ENCODE measurements around the gene NME9. TPM values are rescaled to one million over a fixed set of nuclear protein-coding genes. Genes with fewer than 3 reads are reported as not detected.

Gene NME9
- polyA plus RNA-seq, 12 donors: 0.27 to 2.2 (median 1.0) TPM; not detected in 2

DNA sequence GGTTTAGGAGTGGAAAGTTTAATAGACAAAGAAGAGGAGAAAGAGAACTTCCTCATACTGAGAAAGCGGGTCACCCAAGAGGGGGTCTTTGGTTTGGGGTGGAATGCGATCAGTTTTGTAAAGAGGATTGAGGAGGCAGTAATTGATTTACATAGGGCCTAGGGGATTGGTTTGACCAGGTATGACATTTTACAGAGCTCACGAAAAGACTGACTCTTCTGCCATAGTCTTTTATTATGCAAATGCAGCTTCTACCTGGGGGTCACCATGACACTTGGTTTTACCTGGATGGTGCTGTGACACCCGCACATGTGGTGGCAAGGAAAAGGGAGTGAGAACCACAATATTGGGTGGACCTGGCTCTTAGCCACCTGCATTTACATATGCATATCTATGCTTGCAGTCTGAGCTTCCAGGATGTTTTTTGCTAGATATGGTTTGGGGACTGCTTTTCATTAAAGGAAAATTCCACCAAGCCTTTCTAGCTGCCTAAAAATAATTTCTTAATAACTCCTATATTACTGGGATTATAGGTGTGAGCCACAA is 6.9 kb upstream of the NME9 start:
- no peak for DNase-seq

DNA sequence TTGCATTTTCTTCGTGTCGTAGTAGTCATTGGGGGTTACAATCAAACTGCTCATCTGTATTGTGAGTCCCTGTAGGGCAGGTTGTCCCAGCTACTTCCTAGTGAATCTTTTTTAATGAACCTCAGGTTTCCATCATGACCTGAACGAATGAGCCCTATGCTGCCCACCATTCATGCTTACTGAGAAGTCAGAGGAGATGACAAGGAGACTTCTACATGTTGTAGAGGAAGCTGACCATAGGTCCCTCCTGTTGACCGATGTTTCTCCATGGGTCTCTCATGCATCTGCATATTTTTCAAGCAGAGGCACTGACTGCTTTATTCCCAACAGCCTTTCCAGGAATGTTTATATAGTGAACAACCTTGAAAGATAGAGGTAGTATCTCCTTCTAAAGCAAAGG is 5.0 kb upstream of the NME9 start:
- DNase-seq: no peak

DNA sequence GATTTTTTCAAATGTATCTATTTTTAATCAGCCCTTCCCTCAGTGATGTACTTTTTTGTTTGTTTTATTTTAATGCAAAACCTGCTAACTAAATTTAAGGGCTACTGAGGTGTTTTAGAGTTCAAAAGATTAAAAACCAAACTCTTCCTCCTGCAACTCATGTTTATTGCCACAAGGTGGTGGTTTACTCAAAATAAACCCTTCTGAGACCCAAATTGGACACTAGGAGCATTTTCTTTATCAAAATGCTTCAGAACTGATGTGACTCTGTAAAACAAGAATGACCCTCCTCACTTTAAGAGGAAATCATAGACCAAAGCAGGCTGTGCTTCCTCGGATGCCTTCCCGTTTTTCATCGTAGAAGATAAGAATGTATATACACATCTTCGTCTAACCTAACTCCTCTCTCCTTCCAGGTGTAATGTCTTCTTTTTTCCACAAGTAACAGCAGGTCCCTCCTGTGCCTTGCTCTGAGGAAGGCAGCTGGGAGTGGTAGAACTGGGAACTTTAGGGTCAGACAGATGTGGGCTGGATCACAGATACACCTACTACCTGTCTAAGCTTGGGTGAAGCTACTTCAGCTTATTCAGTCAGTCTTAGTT is 2.9 kb upstream of the NME9 start:
- DNase-seq: no peak

DNA sequence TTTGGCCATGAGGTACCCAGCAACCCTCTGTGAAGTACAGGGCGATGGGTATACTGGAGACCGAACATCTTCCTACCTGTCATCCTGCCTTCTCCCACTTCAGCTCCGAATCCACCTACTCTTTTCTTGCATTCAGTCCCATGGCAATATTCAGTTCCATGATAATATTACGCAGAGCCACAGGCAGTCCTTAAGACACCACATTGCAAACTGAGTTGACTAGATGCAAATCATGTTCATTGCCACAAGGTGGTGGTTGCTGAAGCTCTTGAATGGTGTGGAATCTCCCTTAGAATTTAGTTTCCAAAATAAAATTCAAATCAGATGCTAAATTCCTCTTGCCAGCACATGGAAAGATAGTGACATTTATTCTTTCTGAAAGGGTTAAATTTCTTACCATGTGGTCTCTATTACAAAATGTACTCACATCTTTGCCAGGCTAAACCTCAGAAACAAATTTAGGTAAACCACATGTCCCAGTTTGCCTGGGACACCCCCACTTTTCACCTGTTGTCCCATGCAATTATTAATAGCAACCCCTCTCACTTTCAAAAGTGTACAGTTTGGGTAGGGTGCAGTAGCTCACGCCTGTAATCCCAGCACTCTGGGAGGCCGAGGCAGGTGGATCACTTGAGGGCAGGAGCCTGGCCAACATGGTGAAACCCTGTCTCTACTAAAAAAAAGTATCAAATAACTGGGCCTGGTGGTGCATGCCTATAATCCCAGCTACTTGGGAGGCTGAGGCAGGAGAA is 1.7 kb upstream of the NME9 start:
- no peak for DNase-seq

- DNase-seq: no peak
These were observed 288 bp upstream of the NME9 start for GRCh38 chr3:138329984-138330293.

DNA sequence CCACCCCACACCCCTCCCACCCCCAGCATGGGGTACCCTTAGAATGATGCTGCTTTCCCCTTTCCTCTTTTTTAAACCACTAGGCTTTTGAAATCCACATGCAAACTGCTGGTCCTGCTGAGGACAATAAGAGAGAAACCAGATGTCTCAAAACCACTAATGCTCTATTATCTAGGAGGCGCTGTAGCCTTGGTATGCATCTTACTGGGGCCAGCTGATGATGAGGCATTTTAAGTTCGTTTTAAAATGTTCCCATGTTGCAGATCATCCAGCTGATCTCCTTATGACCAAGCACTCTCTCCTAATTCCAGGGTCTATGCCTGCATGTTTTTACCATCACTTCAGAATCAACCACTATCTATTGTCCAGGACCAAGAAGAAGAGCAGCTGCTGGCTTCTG is 1.3 kb downstream of the NME9 start:
- no peak for DNase-seq

GRCh38 chr3:138327831-138328230 is 1.8 kb downstream of the NME9 start:
- DNase-seq: no peak

DNA sequence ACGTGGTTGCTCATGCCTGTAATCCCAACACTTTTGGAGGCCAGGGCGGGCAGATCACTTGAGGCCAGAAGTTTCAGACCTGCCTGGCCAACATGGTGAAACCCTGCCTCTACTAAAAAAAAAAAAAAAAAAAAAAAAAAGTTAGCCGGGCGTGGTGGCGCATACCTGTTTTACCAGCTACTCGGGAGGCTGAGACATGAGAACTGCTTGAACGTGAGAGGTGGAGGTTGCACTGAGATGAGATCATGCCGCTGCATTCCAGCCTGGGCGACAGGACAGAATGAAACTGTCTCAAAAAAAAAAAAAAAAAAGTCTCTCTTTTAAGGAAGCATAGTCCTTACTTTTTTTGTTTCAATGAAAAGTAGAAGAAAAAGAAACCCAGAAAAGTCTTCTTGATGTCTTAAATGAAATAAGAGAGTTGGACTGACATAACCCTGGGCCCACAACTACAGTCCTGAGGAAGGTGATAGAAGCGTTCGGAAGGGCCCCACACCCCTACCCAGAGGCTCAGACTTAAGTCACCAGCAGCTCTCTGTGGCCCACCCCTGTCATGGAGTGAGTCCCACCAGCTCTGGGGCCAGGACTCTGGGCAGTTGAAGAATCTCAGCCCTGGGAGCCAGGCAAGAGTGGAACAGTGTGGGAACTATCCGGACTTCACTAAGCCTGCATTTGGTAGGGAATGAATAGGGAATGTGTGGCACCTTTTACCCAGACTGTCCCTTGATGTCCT is 2.6 kb downstream of the NME9 start:
- DNase-seq: no peak

DNA sequence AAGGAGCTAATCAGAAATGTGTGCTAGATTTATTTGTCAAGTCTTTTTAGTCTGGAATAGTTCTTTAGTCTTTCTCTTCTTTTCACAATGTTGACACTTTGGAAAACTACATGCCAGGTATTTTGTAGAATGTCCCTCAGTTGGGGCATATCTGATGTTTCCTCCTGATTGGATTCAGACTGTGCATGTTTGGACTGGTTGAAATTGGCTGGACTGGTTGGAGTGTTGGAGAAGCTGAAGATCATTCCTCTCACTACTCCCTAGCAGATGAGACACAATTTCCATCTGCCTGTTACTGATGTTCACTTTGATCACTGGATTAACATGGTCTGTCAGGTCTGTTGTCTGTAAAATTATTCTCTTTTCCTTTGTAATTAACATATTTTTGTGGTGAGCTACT is 3.7 kb downstream of the NME9 start:
- no peak for DNase-seq

- no peak for DNase-seq
These were observed 5.7 kb downstream of the NME9 start for GRCh38 chr3:138323971-138324370.

GRCh38 chr3:138317687-138318086 is 12.0 kb downstream of the NME9 start:
- no peak for DNase-seq

DNA sequence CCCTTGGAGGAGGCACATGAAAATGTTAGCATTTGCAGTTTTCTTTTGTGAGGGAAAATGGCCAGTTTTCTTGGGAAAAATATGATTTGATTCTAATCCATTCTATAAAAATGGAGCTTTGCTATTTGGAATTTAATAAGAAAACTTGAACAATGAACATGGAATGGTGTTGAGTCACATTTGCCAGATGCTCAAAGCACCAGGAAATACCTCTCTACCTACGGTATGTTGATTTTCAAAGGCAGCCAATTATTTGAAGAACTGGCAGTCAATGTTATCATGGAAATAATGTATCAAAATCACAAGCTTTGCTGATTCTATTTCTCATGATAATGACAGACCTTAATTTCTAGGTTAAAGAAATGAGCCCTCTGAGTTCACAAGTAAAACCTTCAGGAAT is 14.9 kb downstream of the NME9 start:
- DNase-seq: no peak

DNA sequence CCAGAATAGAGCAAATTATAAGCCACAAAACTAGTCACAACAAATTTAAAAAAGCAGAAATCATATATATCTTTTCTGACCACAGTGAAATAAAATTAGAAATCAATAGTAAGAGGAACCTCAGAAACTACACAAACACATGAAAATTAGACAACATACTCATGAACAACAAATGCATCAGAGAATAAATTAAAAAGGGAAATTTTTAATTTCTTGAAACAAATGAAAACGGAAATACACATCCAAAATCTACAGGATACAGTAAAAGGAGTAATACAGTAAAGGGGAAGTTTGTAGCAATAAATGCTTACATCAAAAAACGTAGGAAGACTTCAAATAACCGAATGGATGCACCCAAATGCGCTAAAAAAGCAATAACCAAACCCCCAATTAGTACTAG is 19.2 kb downstream of the NME9 start:
- no peak for DNase-seq

DNA sequence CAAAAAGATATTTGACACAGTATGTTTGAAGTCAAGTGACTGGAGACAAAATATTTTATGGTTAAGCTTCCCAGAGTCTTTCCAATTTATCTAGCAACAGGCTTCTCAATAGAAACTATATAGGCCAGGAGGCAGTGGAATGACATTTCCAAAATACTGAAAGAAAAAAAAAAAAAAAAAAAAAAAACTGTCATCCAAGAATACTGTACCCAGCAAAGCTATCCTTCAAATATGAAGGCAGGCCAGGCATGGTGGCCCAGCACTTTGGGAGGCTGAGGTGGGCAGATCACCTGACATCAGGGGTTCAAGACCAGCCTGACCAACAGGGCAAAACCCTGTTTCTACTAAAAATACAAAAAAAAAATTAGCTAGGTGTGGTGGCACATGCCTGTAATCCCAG is 20.9 kb downstream of the NME9 start:
- no peak for DNase-seq

DNA sequence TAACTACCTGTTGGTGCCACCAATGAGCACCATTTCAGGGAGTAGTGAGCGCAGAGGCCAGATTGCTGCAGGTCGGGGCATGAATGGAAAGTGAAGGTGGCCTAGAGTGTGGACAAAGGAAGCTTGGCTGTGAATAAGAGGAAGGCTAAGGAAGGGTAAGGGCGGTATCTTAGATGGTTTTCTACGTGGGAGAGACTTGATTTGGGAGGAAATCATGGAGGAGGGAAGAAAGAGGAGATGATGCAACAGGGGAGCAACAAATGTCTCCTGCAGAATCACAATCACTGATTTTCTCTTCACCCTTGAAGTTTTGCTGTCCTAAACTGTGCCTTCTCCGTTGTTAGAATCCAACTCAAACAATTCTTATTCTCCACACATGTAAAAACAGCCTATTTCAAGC is 21.8 kb downstream of the NME9 start:
- no peak for DNase-seq

GRCh38 chr3:138303474-138303873 is 26.2 kb downstream of the NME9 start:
- DNase-seq: no peak

- DNase-seq: no peak
These were observed 29.0 kb downstream of the NME9 start for GRCh38 chr3:138300647-138301046.

- no peak for DNase-seq
These were observed 31.8 kb downstream of the NME9 start for GRCh38 chr3:138297876-138298275.

DNA sequence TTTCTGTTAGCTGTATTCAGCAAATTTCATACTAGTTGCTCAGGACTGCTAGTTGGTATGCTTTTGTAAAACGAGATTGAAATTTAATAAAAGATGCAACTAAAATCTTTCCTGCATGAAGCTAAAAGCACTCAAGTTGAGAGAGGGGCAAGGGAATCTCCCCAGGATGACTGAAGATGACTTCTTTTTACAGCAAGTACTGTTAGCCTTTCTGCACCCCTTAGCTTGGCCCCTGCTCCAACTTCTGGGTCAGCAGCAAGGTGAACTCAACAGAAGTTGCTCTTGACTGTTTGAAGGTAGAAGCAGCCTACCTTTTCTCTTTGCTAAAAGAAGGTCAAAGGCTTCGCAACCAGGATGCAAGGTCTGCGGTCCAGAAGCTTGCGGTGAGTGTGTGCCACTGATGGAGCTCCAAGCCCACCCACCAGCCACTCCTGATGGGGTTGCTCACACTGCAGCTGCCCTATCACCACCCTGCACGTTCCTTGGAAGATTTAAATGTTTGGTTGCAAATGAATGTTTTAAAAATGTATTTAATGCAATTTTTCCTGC is 32.5 kb downstream of the NME9 start:
- no peak for DNase-seq

DNA sequence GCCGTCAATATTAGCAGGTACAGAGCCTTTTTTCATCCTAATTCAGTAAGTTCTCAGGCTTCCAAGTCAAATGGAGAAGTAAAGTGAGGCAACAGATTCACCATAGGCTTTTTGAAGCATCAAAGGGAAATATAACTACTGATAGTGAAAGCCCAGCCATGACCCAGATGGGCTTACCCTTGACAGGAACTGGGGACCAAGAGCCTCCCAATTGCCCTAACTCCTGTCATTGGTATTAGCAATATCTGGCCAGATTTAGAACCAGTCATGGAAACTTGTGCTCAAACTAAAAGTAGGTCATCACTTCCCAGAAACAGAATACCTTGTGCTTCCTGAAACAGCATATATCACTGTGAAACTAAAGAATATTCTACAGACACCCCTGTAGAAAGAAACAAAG is 33.0 kb downstream of the NME9 start:
- no peak for DNase-seq

DNA sequence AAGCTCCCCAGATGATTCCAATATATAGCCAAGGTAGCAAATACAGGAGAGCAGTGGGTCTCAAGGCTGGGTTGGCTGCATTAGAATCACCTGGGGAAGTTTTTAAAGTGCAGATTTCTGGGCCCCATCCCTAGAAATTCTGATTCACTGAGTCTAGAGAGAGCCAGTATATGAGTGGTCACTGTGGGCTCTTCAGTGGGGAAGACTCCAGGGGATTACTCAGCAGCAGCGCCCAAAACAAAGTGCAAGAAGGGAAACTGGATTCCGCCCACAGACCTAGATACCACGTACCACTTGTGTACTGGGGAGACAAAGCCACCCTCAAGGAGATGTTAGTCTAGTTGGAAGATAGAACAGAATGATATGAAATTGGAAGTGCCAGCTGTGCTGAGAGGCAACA is 40.0 kb downstream of the NME9 start:
- DNase-seq: no peak

- DNase-seq: no peak
These were observed 40.4 kb downstream of the NME9 start for GRCh38 chr3:138289260-138289659.

DNA sequence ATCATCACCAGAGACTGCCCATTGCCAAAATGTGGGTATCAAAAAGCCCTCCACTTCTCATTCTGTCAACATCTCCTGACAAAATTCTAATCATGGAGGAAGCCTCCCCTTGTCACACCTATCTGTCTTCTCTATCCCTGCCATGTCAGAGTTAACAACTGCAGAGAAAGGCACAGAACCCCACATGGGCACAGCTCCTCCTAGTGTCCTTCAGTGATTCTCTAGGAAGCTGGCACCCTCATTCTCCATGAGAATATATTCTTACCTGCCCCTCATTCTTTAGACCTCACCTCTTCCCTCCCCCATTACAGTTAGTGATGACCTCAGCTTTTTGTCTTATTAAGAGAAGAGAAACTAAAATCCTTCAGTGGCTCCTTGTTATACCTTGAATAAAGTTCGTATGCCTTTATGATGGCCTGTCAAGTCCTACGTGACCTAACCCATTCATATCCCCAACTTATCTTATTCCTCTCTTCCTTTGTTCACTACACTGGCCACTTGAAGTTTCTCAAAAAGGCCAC is 44.6 kb downstream of the NME9 start:
- no peak for DNase-seq

Data from muscle of arm (tissue), 12 donors.